ENCODE results near the gene TBC1D22B. TPM values are rescaled to one million over a fixed set of nuclear protein-coding genes. Genes with fewer than 3 reads are reported as not detected.

The TBC1D22B gene, protein sequence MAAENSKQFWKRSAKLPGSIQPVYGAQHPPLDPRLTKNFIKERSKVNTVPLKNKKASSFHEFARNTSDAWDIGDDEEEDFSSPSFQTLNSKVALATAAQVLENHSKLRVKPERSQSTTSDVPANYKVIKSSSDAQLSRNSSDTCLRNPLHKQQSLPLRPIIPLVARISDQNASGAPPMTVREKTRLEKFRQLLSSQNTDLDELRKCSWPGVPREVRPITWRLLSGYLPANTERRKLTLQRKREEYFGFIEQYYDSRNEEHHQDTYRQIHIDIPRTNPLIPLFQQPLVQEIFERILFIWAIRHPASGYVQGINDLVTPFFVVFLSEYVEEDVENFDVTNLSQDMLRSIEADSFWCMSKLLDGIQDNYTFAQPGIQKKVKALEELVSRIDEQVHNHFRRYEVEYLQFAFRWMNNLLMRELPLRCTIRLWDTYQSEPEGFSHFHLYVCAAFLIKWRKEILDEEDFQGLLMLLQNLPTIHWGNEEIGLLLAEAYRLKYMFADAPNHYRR
- 6.0 and 6.6 TPM in 2 replicates for total RNA-seq (2014; rRNA removed)
- polyA plus RNA-seq (2012) = 5.0 TPM

DNA sequence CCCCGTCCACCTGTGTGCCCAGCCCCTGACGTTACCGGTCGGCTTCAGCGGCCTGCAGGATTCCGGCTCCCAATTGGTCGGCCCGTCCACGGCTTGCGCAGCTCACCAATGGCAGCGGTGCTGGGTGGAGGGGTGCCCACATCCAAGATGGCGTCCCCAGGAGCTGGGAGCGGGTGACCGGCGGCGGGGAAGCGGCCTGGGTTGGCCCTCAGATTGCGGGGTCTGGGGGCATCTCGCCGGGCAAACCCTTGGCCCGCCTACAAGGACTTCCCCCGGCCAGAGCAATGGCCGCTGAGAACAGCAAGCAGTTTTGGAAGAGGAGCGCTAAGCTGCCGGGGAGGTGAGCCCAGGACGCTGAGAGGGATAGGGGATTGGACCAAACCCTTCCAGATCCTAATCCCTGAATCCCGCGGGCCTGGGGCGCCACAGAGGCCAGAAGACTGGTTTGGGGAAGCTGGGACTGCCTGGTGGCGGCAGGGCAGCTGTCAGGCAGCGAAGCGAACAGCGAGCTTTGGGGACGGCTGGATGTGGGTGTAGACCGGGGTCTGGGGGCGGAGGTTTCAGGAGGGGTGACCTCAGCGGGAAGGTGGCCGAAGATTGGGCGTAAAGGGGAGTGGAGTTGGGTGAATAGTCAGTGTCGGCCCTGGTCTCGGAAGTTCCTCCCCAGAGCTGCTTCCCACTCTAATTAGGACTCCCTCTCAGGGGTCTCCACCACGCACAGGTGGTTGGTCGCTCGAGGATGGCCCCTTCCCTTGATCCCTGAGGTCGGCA lies at the start of gene TBC1D22B, which contains the start of gene TMEM217:
Gene TBC1D22B (plus strand): TSS at position 139 of the 771 bp plus-strand sequence. CDS start 146 bp downstream, at position 285.
Gene TMEM217 (minus strand): TSS at position 511 of the 771 bp plus-strand sequence. CDS start 39,114 bp downstream, outside the sequence.
- DNase-seq (ENCODE audit: low read depth) = peak; percentile 86

DNA sequence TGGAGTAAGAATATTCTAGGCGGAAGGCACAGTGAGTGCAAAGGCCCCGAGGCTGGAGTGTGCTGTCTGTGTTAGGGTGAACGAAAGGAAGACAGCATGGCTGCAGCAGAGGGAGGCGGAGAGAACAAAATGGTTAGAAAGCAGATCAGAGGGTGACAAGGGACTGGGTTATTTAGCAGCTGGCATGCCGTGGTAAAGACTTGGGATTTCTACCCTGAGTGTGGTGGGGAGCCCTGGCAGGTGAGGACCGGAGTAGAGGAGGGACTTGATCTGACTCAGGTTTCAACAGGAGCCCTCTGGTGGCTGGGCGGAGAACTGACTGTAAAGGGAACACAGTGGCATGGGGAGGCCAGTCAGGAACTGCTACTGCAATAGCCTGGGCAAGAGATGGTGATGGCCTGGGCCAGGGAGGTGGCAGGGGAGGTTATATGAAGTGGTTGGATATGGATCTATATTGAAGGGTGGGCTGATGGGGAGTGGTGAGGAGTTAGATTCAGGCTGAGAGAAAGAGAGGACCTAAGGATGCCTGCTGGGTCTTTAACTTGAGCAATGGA lies 49.6 kb upstream of the TBC1D22B start:
- DNase-seq (ENCODE audit: low read depth) = peak; percentile 62

DNA sequence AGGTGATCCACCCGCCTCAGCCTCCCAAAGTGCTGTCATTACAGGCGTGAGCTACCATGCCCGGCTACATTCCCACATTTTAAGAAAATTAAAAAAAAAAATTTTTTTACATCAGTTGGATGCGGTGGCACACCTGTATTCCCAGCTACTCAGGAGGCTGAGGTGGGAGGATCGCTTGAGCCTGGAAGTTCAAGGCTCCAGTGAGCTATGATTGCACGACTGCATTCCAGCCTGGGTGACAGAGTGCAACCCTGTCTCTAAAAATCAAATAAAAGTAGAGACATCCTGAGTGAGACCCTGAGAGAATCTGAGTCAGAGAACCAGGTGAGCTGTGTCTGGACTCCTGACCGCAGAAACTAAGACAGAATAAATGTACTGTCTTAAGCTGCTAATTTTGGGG lies 48.8 kb upstream of the TBC1D22B start:
- no peak for DNase-seq (ENCODE audit: low read depth)

DNA sequence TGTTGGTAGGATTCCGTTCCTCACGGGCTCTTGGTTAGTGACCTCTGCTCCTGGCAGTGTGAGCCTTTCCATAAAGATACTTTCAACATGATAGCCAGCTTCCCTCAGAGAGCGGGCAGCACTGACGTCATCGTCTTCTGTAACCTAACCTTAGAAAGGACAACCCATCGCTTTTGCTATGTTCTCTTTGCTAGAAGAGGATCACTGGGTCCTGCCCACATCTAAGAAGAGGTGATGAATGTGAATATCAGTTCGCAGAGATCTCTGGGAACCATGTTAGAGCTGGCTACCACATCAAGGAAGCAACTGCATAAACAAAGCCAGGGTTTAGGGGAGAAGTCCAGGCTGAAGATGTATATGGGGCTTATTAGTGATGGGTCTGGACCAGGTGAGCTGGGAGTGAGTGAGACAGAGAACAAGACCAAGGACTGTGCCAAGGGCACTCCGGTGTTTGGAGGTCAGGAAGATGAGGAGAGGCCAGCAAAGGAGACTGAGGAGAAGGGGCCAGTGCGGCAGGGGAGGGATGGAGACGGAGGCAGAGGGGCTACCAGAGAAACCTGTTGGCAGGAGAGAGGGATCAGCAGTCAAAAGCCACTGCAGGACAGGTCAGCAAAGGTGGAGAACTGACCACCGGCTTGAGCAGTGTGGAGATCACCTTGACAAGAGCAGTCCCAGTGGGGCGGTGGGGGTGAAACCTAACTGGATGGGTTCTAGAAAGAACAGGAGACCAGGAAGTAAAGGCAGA lies 47.9 kb upstream of the TBC1D22B start:
- no peak for DNase-seq (ENCODE audit: low read depth)

DNA sequence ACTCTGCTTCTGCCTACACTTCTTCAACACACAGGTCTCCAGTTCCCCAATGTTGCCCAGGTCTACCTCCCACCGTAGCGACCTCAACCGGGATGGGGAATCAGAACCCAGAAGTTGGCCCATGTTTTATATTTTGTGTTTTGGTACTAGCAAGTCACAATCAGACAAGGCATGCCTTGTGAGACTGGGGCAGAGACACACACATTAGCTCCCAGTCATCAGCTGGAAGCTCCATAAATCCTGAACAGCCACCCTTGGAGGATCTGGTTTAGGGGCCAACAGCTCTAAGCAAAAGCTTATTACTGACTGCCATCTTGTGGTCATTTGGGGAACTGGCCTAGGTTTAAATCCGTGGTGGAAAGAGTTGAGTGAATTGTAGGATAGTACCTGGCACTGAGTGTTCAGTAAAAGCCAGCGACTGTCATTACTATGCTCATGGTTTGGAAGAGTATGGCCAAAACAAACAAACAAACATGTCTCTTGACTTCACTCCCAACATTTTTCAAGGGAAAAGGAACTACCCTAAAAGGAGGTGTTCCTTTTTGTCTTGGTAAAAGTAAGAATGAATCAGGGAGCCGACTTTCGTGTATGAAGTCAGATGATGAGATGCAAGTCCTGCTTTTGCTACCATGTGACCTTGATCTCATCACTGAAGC lies 47.1 kb upstream of the TBC1D22B start:
- DNase-seq (ENCODE audit: low read depth) = peak; percentile 75

DNA sequence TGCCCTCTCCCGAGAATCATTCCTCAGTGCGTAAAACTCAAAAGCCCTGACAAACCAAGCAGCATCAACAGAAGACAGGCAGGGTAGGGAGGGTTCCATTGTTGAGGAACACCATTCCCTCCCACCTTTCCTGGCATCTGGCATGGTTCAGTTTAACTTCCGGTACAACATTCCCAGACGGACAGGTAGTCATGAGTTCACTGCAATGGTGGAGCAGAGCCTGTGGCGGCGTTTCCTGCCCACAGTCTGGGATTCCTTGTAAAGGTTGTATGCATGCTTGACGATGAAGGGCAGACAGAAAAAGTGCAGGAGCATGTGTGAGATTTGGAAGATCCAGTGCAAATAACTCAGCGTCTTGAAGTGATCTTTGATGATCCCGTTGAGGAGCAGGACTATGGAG lies 45.3 kb upstream of the TBC1D22B start:
- DNase-seq (ENCODE audit: low read depth) = no peak

DNA sequence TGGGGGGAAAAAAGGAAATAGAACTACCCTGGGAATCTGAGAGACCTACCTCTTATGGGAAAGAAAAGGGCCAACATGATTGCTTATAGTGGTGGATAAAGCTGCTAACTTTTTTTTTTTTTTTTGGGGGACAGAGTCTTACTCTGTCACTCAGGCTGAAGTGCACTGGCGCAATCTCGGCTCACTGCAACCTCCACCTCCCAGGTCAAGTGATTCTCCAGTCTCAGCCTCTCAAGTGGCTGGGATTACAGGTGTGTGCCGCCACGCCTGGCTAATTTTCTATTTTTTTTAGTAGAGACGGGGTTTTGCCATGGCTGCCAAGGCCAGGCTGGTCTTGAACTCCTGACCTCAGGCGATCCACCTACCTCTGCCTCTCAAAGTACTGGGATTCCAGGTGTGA lies 39.5 kb upstream of the TBC1D22B start:
- DNase-seq (ENCODE audit: low read depth) = no peak

DNA sequence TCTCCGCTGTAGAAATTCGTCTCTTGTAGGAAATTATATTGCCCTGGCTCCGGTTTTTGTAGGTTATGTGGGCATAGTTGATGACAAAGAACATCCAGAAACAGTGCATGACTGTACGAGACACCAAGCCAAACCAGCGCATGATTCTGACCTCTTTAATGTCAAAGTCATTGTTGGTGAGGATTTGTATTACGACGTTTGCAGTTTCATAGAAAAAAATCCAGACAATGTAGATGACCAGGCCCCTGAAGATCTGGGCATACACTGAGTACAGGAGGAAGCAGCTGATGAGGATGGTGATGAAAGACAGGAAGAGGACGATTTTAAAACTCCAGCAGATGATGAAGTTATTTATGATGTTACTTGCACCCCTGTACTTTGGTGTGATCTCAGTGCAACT lies 39.1 kb upstream of the TBC1D22B start:
- DNase-seq (ENCODE audit: low read depth) = no peak

DNA sequence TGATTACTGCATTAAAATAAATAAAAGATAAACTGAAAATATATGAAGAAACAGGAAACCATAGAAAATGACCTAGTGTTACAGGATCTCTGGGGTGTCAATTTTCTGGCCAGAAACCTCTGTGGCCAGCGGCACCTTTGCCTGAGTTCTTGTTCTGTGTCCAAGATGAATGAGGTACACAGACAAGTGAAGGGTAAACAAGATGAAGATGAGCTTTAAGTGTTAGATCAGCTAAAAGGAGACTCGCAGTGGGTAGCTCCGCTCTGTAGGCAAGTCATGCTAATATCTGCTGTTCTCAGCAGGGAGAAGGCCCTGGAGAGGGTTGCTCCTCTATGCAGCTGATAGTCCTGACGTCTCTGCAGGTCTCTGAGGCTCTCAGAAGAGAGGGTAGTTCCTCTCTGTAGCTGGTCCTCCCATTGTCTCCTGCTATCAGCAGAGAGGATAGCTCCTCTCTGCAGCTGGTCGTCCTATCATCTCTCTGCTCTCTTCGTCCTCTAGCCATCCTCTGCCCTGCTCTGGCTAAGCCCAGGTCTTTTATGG lies 35.9 kb upstream of the TBC1D22B start:
- DNase-seq (ENCODE audit: low read depth) = no peak

DNA sequence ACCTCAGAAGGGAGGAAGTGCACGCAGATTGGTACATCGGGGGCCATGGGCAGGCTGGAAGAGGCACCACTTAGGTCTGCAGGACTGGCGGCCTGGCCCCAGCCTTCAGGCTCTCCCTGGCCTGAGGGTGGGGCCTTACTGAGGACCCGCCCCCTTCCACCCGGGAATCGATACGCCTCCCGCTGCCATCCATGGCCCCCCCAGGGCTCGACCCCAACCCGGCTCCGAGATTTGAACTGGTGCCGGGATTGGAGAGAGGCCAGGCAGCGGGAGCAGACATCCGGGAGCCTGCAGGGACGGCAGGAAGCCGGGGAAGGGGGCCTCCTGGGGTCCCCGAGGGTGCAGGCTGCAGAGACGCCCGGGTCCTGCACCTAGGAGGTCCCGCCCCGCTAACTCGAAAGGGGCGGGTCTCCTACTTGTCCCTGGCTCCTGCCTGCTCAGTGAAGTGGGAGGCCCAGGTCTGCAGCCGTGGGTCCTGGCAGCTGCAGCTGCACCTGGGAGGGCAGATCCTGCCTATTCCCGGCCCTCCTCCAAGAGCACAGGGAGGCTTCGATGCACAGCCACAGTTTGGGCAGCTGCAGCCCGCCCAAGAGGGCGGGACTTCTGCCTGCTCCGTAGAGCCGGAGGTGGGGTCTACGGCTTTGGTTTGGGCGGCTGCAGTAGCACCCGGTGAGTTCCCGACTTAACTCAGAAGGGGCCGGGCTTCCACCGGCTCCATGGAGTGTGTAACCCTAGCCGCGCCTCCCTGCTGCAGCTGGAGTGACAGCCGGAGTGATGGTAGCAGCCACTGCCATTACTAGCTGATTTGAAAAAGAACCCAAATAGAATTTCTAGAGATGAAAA lies 35.2 kb upstream of the TBC1D22B start:
- peak; percentile 87 for DNase-seq (ENCODE audit: low read depth)

DNA sequence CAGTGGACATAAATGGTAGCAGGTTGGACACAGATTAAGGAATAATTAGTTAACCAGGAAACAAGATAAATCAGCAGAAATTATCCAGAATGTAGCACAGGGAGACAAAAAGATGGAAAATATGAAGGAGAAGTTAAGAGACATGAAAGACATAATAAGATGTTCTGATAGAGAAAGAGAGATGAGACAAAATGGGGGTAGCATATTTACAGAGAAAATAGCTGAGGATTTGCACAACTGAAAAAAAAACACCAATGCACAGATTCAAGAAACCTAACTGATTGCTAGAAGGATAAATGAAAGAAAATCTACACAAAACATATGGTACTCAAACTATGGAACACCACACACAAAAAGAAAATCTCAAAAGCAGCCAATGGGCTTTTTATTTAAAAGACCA lies 34.6 kb upstream of the TBC1D22B start:
- DNase-seq (ENCODE audit: low read depth) = no peak

DNA sequence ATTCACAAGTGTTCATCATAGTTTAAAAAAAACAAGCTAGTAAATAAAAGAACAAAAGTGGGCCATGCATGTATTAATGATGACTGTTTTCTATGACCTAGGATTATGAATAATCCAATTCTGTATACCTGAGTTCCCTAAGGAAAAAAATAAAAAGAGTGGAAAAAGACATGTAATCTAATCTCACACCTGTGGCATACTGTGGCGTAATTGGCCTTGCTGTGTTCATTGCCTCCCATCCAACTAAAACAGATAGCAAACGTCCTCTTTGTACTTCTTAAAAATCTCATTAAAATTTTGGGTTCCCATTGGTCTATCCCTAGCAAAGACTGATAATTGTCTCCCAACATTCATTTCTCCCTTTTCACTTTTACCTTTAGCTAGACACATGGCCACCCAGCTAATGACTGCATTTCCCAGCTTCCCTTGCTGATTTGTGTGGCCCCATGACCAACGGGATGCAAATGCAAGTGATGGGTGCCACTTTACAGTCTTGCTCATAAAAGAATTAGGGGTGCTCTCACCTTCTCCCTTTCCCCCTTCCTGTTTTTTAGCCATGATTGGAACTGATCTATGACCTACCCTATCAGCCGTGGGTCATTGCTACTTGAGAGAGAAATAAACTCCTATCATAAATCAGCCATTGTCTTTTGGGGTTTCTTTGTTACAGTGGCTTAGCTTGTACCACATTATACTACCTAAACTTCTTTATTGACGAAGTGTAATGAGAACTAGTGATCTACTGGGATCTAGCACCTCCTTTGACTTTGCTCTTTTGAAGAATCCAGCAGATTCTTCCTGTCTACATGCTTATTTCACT lies 32.0 kb upstream of the TBC1D22B start:
- no peak for DNase-seq (ENCODE audit: low read depth)

DNA sequence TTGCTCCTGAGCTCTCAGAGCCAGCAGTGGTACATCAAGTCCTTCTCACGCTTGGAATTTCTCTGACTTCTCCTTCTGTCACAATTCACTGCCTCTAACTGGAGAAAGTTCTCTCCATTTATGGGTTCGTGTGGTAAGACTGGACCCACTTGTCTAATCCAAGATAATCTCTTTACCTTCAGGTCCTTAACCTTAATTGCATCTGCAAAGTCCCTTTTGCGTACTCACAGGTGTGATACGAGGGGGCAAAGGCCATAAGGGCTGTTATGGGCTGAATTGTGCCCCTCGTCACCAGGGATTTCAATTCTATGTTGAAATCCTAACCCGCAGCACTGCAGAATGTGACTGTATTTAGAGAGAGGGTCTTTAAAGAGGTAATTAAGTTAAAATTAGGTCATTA lies 27.5 kb upstream of the TBC1D22B start:
- no peak for DNase-seq (ENCODE audit: low read depth)

DNA sequence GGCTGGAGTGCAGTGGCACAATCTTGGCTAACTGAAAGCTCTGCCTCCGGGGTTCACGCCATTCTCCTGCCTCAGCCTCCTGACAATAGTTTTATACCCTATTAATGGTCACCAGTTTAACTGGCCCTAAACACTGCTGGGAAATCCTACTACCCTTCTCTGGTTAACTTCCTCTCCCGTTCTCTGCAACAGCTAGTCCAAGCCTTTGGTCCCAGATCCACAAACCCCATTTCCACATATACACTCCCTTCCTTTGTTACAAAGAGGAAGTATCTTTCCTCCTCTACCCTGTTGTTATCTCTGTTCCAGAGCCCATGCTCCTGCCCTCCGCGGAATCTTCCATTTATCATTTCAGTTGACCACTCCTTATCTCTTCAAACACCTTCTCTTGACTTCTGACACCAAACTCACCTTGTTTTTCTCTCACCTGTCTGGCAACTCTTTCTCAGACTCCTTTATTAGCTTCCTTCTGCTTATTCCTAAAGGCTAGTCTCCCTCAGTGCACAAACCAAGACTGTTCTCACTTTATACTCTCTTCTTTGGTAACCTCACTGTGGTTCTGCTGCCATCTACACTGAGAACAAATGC lies 25.0 kb upstream of the TBC1D22B start:
- no peak for DNase-seq (ENCODE audit: low read depth)

DNA sequence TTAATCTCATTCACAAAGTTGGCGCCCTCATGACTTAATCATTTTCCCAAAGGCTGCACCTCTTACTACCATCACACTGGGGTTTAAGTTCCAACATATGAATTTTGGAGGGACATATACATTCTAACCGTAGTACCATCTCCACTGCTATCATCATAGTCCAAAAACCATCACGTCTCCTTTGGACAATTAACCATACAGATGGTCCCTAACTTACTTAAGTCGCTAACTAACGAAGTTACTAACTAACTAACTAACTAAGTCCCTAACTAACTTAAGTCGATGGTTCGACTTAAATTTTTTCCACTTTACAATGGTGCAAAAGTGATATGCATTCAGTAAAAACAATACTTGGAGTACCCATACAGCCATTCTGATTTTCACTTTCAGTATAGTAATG lies 24.0 kb upstream of the TBC1D22B start:
- no peak for DNase-seq (ENCODE audit: low read depth)

DNA sequence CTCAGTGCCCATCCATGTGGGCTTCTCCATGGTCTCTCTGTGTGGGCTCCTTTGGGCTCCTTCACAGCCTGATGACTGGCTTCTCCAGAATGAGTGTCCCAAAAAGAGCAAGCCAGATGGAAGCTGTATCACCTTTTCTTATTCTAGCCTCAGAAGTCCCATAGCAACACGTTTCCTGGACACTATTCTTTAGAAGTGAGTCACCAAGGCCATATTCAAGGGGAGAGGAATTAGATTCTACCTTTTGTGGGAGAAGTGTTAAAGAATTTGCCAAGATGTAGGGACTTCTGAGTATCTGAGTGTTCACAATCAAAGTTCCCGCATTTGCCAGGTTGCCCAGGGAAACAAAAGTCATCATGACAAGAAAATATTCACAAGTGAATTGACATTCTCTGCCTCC lies 20.7 kb upstream of the TBC1D22B start:
- no peak for DNase-seq (ENCODE audit: low read depth)

DNA sequence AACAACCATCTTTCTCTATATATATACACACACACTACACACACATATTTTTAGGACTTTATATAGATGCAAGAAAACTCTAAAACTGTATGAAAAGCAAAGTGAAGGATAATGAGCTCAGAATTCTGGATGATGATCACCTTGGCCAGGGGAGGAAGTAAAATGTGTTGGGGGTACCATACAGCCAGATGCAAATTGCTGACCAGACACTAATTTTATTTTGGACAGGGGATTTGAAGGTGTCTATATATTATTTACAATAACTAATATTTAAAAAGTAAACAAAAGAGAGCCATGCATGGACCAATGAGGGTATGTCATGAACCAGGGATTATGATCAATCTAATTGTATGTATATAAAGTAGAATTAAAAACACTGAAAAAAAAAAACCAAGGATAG lies 19.8 kb upstream of the TBC1D22B start:
- no peak for DNase-seq (ENCODE audit: low read depth)

DNA sequence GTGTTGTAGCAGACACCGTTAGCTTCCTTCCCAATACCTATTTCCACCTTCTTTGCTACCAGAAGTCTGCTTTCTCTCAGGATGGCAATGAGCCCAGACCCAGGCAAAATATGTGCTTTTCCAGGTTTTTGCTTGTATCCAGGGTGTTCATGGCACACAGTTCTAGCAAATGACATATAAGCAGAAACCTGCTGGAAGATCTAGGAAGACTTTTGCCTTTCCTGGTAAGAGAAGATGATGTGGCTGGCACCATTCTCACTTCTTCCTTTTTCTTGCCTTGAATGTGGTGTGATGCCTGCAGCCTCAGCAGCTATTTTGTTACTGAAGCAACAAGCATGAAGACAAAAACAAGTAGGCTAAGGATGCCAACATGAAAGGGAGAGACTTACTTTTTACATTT lies 19.2 kb upstream of the TBC1D22B start:
- no peak for DNase-seq (ENCODE audit: low read depth)

Data from LHCN-M2 (cell line).